NCI-H128 (cell line): ENCODE results near the gene ASAP3.
"Not testable (repeated sequence)": the region's sequence is repeated elsewhere in the genome, so short reads cannot be mapped to it uniquely, and the experiment has no call there.

ENCODE experiments used
- DNase-seq: peaks from one replicate; lab custom pipeline; 2025; ENCODE audit not compliant: unreplicated experiment; lab: John Stamatoyannopoulos, UW

ASAP3 gene

GRCh38 chr1:23399229-23399628 is 84.8 kb downstream of the ASAP3 start:
- no peak for DNase-seq

GRCh38 chr1:23397908-23398307 is 86.1 kb downstream of the ASAP3 start:
- no peak for DNase-seq

GRCh38 chr1:23396380-23396779 is 87.6 kb downstream of the ASAP3 start:
- DNase-seq: no peak

- DNase-seq: no peak
These were observed 88.1 kb downstream of the ASAP3 start for GRCh38 chr1:23395849-23396248.

GRCh38 chr1:23395154-23395724 is 88.7 kb downstream of the ASAP3 start:
- DNase-seq: no peak

- DNase-seq: no peak
These were observed 89.3 kb downstream of the ASAP3 start for GRCh38 chr1:23394684-23395083.

- no peak for DNase-seq
These were observed 89.8 kb downstream of the ASAP3 start for GRCh38 chr1:23394181-23394580.

GRCh38 chr1:23393706-23394105 is 90.3 kb downstream of the ASAP3 start:
- no peak for DNase-seq

- no peak for DNase-seq
These were observed 91.7 kb downstream of the ASAP3 start for GRCh38 chr1:23392125-23392855.

GRCh38 chr1:23389837-23390321 is 94.1 kb downstream of the ASAP3 start:
- DNase-seq: no peak

- no peak for DNase-seq
These were observed 96.5 kb downstream of the ASAP3 start for GRCh38 chr1:23387494-23387893.

- DNase-seq: no peak
These were observed 98.8 kb downstream of the ASAP3 start for GRCh38 chr1:23385119-23385621.

GRCh38 chr1:23384312-23385058 is 99.5 kb downstream of the ASAP3 start:
- no peak for DNase-seq

GRCh38 chr1:23383577-23384311 is 100.2 kb downstream of the ASAP3 start:
- no peak for DNase-seq

GRCh38 chr1:23381233-23381885 is 102.6 kb downstream of the ASAP3 start:
- DNase-seq: no peak

GRCh38 chr1:23380719-23381118 is 103.3 kb downstream of the ASAP3 start:
- no peak for DNase-seq

- DNase-seq: not testable (repeated sequence)
These were observed 103.7 kb downstream of the ASAP3 start for GRCh38 chr1:23380236-23380635.
